ENCODE data around the gene KLF15. TPM values are rescaled to one million over a fixed set of nuclear protein-coding genes. Genes with fewer than 3 reads are reported as not detected.

The KLF15 gene
- total RNA-seq, result 15.6 TPM

GRCh38 chr3:126357295-126358037 is at the start of gene KLF15:
Gene KLF15 (minus strand): TSS chr3:126357408. CDS start chr3:126352922, 4,486 bp downstream.

GRCh38 chr3:126394179-126394976 is 37.2 kb upstream of the KLF15 start, which contains the start of gene CFAP100:
Gene CFAP100 (plus strand): TSS chr3:126394909. CDS start chr3:126396001, 1,092 bp downstream.

Other genes with a start within 250 kb of the KLF15 start
- 32.5 TPM for gene ALDH1L1, start 176.8 kb downstream of the KLF15 start, total RNA-seq
- gene CFAP100, start 37.5 kb upstream of the KLF15 start, total RNA-seq, result 0.93 TPM
- gene ZXDC, start 118.5 kb upstream of the KLF15 start, total RNA-seq, result 48.3 TPM
- 0.35 TPM for gene UROC1, start 160.4 kb upstream of the KLF15 start, total RNA-seq
- 7.9 TPM for gene CHST13, start 166.7 kb upstream of the KLF15 start, total RNA-seq
- gene C3orf22, start 201.5 kb upstream of the KLF15 start, total RNA-seq, result 0.12 TPM

Measured in metanephros (tissue), 1 donor.